Left ventricle myocardium superior (tissue), 1 donor: ENCODE measurements around the gene CREG2. TPM values are rescaled to one million over a fixed set of nuclear protein-coding genes. Genes with fewer than 3 reads are reported as not detected.
A peak's percentile ranks its signal among the peaks of the same experiment; 100 is the strongest.

Experiments
- ATAC-seq: fragments of 200-7000 bp; cut with Tn5 transposase; one replicate; pipeline ENCODE4 v1.9.1; 2020; ENCODE audit warnings: mild to moderate bottlenecking, moderate library complexity
- DNase-seq: peaks from one replicate; pipeline ENCODE4 v3.0.0-alpha.2; 2020
- intact Hi-C: fragments of 100-400 bp; cut with micrococcal nuclease; formaldehyde crosslinking; loops from one replicate; pipeline ENCODE4 v1.11.0; 2022
- total RNA-seq: library from RNA; stranded (reverse); fragmentation: NEBNext Ultra II Directional; extraction: Animal tissue kit (Norgen Biotek cat#: 25700); gene quantifications from one replicate; pipeline ENCODE4 v1.2.1, GENCODE V29; 2021
- donor health status: DM: no; HTN: yes; CAD: no; lungs with severe emphysema.

Gene CREG2
- total RNA-seq, 1 donor from 2014 or later, result not detected

DNA sequence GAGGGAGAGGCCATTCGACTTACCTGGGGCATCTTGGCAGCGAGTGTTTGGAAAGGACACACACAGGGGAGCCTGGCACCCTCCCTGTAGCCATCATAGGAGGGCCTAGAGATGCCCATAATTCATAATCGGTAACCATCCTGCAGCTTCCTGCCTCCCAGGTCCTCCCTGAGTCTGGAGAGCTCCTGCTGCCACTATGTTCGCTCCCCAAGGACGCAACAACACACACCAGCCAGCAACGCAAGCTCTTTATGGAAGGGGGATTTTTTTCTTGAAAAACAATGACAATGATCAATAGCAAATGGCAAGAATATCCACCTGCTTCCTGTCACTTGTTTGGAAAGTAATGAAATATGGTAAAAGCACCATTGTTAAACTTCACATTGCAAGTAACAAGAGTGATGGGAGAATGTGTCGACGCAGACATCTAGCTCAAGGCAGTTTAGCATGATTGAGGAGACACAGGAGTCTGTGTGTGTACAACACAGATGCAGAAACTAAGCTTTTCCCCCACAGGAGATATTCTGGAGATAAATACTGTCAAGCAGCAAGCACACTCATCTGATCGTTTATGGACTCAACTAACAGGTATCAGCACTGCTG lies 24.9 kb upstream of the CREG2 start:
- intact Hi-C loops, result no loop called here
- no peak for ATAC-seq
- DNase-seq, result no peak

DNA sequence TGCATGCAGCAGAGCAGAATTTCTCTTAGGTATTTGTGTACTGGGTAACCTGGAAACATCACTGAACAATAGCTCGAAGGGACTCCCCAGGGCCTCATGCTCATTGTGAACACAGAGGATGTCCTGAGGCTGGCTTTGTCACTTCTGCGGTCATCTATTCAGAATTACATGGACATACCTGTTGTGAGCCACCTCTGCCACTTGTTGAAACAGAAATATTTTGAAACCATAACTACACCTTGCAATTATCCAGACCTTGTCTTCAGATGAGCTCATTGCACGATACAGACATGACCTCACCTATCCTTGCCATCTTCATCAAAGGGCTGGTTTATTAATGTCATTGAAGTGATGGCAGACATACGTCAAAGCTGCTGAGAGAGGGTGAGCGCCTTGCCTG lies 23.4 kb upstream of the CREG2 start:
- ATAC-seq (no peak), DNase-seq (no peak)
- intact Hi-C loops, result no loop called here

DNA sequence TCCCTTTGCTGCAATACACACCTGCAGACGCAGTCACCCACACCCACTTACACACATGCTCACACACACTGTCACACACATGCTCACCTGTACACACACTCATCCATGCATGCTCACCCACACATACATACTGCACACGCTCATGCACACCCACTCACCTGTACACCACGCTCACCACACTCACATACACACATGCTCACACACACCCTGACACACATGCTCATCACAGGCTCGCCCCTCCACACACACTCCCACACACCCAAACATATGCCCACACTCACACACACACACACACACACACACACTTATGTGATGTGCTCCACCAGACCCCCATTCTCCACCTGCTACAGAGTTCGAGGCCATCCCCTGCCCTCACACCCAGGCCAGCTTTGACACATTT lies 22.8 kb upstream of the CREG2 start:
- ATAC-seq, result no peak
- intact Hi-C loops, result no loop called here
- no peak for DNase-seq

DNA sequence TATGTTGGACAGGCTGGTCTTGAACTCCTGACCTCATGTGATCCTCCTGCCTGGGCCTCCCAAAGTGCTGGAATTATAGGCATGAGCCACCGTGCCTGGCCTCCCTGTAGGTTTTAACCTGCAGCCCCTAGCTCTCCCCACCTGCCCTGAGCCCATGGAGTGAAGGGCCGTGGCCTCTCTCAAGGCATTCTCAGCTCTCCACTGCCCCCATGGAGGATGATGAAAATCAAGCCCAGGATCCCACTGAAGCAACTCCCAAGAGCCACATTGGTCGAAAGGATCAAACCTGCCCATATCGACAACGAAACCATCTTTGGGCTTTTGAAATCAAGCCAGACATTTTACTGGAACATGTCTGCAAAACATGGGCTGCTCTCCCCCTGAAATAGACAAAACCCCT lies 22.4 kb upstream of the CREG2 start:
- intact Hi-C loops, result no loop called here
- ATAC-seq, result no peak
- no peak for DNase-seq

DNA sequence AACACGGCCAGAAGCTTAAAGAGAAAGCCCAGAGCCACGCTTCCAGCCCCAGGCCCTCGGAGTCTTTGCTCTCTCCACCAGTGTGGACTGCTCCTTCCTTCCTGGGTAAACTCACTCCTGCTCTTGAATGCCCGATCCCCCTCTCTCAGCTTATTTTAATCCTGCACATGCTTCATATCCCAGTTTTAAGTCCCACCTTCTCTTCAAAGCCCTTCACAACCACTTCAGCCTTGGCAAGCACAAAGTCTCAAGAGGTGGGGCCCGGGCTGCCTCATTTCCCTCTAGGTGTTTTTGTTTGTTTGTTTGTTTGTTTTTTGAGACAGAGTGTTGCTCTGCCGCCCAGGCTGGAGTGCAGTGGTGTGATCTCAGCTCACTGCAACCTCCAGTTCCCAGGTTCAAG lies 21.6 kb upstream of the CREG2 start:
- no peak for DNase-seq

DNA sequence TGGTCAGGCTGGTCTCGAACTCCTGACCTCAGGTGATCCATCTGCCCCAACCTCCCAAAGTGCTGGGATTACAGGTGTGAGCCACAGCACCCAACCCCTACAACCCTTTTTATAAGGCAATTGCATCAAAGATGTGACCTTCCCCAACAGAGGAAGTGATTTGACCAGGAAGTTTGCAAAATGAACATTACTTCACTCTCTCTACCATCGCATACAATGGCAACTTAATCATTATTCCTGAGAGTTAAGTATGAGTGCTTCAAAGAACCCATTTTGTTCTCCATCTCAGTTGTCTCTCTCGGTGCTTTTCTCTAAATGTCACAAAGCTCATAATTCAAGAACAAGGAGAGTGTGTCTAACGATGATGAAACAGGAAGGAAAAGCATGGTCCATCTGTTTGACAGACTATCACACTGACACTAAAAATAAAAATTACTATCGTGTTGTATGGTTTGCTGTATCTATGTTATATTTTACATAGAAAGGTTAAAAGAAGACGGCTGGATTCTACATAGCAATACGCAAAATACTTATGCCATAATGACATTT lies 18.1 kb upstream of the CREG2 start:
- intact Hi-C loops, result no loop called here
- no peak for ATAC-seq
- no peak for DNase-seq

More for the DNA sequence above, 21.6 kb upstream of the CREG2 start:
- intact Hi-C loops, result no loop called here
- no peak for ATAC-seq

DNA sequence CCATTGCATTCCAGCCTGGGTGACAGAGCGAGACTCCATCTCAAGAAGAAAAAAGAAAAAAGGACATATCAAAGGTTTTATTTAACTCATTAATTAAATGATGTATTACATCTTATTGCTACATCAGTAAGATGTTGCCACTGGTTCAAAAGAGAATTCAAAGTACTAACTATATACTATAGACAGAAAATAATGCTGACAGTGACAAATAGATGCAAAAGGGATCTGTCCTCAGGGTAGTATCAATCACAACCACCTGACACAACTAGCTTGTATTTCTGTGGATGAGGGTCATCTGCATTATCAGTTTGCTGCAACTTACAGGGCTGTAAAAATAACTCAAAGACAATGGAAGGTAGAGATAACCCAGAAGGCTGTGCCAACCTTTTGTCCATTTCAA lies 16.4 kb upstream of the CREG2 start:
- DNase-seq (no peak), ATAC-seq (no peak)
- intact Hi-C loops, result no loop called here

DNA sequence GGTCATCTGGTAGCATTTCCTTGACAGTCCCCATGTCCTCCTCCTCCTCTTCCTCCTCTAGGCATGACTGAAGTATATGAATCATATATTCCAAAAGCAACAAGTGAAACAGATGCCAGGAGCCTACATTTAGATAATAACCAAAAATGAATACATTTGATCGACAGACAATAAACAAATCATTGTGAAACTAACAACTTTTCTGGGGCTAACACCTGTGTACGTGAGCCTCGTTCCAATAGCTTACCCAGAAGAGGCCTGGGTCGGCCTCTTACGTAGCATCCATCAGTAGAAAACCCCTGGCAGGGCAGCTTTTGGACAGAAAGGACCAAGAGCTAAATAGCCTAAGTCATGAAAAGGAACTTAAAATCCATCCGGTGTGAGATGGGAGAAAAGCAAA lies 15.3 kb upstream of the CREG2 start:
- DNase-seq (no peak), ATAC-seq (no peak)
- intact Hi-C loops, result no loop called here

DNA sequence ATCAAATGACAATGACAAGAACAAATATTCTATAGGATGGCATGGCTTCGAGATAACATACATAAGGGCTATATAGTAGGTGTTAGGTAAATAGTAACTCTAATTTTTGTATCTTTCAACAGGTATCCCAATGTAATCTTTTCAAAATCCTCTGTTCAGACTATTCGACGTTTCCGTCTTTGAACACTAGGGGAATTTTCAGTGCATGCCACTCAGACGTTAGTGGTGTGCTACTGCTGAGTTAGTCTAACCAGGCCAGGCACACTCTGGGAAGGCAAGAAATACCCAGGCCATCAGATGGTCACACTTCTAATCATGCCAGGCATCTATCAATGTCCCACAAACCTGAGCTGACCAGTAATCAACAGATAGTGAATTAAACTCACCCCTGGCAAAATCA lies 14.6 kb upstream of the CREG2 start:
- DNase-seq (no peak), ATAC-seq (no peak)
- intact Hi-C loops, result no loop called here

DNA sequence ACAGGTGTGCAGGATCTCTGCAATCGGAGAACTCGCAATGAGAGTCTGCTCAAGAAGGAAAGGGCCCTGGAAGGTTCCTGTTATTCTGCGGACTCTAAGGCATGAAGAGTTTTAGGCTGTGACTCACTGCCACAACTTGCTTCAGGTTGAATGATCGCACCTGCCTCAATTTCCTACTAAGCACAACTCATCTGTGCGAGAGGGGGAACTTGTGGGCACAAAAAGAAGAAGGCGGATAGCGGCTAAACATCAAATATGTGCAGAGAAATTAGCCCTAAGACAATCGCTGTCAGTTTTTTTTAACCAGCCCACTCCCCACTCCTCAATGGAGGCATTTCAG lies 14.0 kb upstream of the CREG2 start:
- DNase-seq, result no peak
- ATAC-seq, result no peak
- intact Hi-C loops, result no loop called here

DNA sequence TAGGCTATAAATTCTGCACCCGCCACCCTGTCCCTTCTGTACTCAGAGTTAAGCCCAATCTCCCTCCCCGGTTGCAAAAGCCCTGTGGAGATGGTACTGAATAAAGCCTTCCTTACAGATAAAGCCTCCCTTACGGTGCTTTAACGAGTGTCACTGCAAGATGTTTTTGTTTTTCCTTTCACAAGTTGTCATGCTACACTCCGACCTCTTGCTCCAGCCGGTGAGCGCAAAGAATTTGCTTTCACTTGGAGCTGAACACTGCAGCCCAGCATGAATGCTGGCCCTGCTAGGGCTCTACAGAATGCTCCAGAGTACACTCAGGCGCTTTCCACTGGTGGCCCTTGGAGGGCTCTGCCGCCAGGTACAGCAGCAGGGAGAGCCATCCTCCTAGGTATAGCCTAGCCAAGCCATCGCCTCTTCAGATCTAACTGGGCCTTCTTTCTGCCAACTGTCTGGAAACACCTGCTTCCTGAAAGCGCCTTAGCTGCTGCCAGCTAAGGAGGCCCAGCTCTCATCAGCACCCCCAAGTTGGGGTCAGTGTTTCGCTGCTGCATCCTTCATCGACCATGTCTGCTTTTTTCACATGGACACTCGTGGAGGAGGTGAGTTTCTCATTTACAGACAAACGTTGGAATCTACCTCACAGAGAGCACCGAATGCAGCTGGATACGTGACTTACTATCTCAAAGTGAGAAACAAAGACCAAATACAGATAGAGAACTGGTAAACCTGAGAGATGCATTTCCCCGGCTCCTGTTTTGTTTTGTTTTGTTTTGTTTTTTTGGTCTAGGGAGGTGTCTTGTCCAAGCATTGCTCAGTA lies 13.4 kb upstream of the CREG2 start:
- ATAC-seq, result no peak
- no peak for DNase-seq
- intact Hi-C loops, result no loop called here

DNA sequence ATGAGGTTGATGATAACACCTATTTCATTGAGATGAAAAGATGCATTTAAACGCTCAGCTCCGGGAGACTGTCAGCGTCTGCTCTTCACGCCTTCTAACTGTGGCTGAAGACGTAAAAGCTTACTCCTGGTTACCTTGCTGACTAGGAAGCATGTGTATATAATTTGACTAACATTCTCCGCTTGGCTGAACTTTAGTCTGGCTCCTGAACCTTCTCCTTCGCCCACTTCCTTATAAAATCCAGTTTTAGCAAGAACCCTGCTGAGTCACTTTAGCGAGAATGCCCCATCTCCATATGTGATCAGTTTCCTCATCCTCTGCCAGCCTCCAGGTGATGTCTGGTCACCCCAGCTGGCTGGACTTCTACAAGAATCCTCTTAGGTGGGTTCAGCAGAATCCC lies 12.7 kb upstream of the CREG2 start:
- no peak for ATAC-seq
- intact Hi-C loops, result no loop called here
- no peak for DNase-seq

DNA sequence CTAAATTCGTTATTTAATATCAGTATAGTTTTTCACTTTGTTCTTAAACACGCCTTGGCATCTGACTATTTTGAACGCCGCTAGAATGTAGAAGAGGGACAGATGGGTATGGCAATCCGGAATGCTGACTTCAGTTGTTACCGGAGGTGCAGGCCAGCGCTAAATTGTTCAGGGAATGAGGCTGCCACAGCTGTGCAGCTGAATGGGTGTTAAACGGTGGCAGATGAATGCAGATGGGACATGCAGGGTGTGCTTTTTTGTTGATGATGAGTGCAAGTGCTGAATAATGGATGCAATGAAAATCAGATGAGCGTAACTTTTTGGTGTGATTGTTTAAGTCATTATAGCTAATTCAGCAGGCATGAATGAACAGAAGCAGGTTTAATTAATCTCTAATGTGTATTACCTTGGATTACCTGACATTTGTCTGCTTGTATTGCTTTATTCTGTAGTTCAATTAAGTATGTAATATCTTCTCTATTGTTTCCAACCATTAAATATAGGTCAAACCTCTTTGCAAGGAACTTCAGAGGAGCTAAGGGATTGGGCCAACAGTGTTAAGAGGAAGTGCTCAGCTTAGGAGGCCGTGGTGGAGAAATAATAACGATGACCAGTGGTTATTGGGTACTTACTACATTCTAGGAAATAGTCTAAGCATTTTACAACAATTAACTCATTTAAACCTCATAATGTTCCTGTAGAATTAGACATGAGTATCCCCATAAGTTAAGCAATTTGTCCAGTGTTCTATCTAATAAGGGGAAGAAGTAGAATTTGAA lies 11.9 kb upstream of the CREG2 start:
- no peak for ATAC-seq

DNA sequence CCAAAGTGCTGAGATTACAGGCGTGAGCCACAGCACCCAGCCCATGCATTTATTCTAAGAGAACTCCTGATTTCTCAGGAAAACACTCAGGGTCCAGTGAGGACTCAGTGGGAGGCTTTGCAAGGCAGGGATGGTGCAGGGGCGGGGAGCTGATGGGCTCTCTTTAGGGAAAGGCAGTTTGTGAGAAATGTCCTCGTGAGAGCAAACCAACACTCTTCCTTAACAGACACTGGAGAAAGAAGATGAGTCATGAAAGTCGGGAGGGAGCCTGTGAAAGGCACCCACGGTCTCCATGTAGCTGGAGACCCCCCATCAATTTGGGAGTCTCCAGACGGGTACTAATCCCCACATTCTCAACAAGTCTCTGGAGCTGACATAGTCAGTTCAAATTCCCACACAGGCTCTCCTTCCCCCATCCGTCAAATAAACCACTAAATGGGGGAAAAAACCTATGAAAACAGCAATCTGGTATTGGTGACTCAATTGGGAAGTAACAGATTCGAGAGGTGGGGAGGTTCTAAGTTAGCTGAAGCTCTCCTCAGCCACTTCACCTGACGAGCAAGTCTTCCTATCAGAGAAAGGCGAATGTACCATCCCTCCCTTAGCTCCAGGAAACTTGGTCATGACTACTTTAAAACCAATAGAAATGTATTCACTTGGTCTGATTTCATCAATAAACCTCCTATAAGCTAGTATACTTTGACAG lies 11.0 kb upstream of the CREG2 start:
- DNase-seq, result no peak
- no peak for ATAC-seq
- intact Hi-C loops, result no loop called here

More for the DNA sequence above, 11.9 kb upstream of the CREG2 start:
- no peak for DNase-seq
- intact Hi-C loops, result no loop called here

DNA sequence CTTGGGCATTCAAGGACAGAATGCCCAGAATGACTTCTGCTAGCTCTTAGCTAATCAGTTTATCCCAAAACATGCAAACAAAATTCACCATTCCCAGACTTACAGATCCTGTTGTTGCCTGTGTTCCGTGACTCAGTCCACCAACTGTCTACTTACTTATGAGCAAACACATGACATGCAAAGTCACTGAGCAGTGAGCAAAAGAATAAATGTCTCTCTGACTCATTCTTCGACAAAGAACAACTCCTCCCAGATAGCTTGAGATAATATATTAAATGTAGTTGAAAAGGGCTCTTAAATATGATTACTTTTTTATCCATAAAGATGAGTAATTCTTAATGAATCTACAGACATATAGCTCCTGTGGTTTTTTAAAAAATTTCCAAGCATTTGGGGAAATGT lies 9.0 kb upstream of the CREG2 start:
- ATAC-seq, result no peak
- intact Hi-C loops, result no loop called here
- no peak for DNase-seq

DNA sequence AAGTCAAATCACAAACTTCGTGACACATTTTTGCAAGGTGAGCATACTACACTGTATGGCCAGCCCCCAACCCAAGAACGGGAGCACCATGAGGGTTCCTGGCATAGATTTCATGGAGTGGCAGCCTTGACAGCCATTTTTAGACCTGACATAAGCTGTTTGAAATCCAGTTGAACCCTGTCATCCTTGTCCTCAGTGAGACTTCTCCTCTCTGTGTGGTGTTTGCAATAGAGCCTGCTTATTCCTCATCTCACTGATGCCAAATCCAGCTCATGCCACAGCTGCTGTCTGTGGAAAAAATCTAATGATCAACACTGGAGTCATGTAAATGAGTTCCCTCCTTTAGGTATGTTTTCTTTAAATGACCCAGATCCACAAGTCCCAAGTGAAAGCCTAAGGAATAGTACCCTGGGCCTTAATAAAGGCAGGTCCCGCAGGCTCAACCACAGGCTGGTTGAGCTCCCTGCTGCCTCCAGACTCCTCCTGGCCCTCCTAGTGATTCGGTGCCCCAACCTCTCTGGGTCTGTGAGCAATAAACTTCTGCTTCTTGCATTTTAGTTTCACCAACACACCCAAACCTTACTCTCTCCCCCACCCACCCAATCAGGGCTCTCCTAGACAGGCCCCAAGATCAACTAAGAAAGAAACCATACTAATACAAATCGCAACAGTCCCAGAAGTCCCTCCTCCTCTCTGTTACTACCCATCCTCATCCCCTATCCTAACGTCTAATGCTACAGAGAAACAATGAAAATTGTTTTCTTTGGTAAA lies 8.4 kb upstream of the CREG2 start:
- intact Hi-C loops, result no loop called here
- DNase-seq (no peak), ATAC-seq (no peak)

DNA sequence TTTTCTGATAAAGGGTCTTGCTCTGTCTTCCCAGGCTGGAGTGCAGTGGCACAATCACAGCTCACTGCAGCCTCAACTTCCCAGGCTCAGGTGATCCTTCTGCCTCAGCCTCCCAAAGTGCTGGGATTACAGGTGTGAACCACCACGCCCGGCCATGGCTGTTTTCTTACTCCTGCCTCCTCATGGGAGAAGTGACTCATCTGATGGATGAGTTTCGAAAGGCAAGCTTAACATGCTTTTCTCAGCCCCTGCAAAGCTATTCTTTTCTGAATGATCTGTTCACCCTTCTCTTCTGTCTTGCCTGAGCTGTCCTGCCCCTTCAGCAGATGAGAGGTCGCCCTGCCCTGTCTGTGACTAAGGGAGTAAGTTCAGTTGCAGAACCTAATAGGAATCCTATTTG lies 929 bp upstream of the CREG2 start:
- ATAC-seq (no peak), DNase-seq (no peak)
- intact Hi-C loops, result no loop called here

DNA sequence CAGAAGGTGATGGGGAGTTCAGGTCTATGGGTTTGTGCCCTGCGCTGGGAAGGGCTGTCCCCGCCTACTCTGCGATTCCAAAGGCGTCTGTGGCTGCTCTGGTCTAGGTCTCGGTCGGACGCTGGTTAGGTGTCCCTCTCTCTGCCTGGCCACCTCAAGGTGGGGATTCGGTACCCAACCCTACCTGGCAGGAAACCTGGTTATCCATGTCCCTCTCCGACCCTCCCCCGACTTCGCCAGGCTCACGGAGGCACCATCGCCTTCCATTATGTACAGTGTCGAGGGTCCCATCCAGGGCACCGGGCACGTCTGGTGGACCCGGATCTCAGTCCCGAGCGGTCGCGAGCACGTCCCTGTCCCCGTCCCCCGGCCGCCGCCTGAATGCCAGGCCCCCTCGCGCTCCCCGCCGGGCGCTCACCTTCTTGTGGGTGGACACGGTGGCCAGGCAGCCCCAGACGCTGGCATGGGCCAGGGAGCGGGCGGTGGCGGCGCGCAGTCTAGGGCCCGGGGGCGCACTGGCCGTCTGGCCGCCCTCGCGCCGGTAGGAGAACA lies 628 bp downstream of the CREG2 start:
- intact Hi-C loops, result no loop called here
- no peak for DNase-seq

More for the DNA sequence above, 628 bp downstream of the CREG2 start:
- peak; percentile 12 for ATAC-seq
